Right forelimb (tissue), 1 donor: Measurements from ENCODE around the gene MUC13.
"Not testable (repeated sequence)": the region's sequence is repeated elsewhere in the genome, so short reads cannot be mapped to it uniquely, and the experiment has no call there.

Source experiments
- DNase-seq: peaks from one replicate; pipeline ENCODE4 v3.0.0-alpha.2; 2018

The MUC13 gene

GRCh38 chr3:124934577-124934976, at the start of gene MUC13:
Gene MUC13 (minus strand): TSS chr3:124934751. CDS start chr3:124934712, 39 bp downstream.
- no peak for DNase-seq

- no peak for DNase-seq
Measured at GRCh38 chr3:124982855-124983254, 48.3 kb upstream of the MUC13 start.

- no peak for DNase-seq
Measured at GRCh38 chr3:124981472-124981871, 46.9 kb upstream of the MUC13 start.

- no peak for DNase-seq
Measured at GRCh38 chr3:124978627-124979026, 44.1 kb upstream of the MUC13 start.

- no peak for DNase-seq
Measured at GRCh38 chr3:124976383-124976782, 41.8 kb upstream of the MUC13 start.

- DNase-seq: no peak
Measured at GRCh38 chr3:124974691-124975090, 40.1 kb upstream of the MUC13 start.

GRCh38 chr3:124973290-124973689, 38.7 kb upstream of the MUC13 start:
- DNase-seq: no peak

- no peak for DNase-seq
Measured at GRCh38 chr3:124972457-124972856, 37.9 kb upstream of the MUC13 start.

- DNase-seq: no peak
Measured at GRCh38 chr3:124969963-124970722, 35.6 kb upstream of the MUC13 start.

GRCh38 chr3:124969190-124969589, 34.6 kb upstream of the MUC13 start:
- no peak for DNase-seq

GRCh38 chr3:124967964-124968363, 33.4 kb upstream of the MUC13 start:
- DNase-seq: no peak

GRCh38 chr3:124966521-124967445, 32.2 kb upstream of the MUC13 start:
- DNase-seq: no peak

GRCh38 chr3:124965413-124965812, 30.9 kb upstream of the MUC13 start:
- DNase-seq: no peak

- DNase-seq: no peak
Measured at GRCh38 chr3:124964387-124964786, 29.8 kb upstream of the MUC13 start.

GRCh38 chr3:124963755-124964154, 29.2 kb upstream of the MUC13 start:
- DNase-seq: no peak

GRCh38 chr3:124962403-124962940, 27.9 kb upstream of the MUC13 start:
- no peak for DNase-seq

GRCh38 chr3:124960698-124961097, 26.1 kb upstream of the MUC13 start:
- no peak for DNase-seq

- DNase-seq: no peak
Measured at GRCh38 chr3:124960105-124960504, 25.6 kb upstream of the MUC13 start.

- DNase-seq: not testable (repeated sequence)
Measured at GRCh38 chr3:124957951-124958350, 23.4 kb upstream of the MUC13 start.

GRCh38 chr3:124952282-124952855, 17.8 kb upstream of the MUC13 start:
- DNase-seq: no peak

GRCh38 chr3:124951511-124952281, 17.1 kb upstream of the MUC13 start:
- no peak for DNase-seq

GRCh38 chr3:124950026-124950425, 15.5 kb upstream of the MUC13 start:
- DNase-seq: no peak
